ENCODE data around the gene SNX25. TPM values are rescaled to one million over a fixed set of nuclear protein-coding genes. Genes with fewer than 3 reads are reported as not detected.

Gene SNX25
- polyA plus RNA-seq, 1 donor (not counting 4 experiments of a cell fraction or from before 2014, with no cell fraction given): 5.0 TPM

- Histone ChIP-seq H3K27me3 (ENCODE audit: control insufficient read depth, extremely low read depth, insufficient read depth, low read length) (no peaks in the 10 kb centered on the region), H3K4me1 (ENCODE audit: control insufficient read depth, extremely low read depth, insufficient read depth, low read length) (peaks cover 5% of the 10 kb centered on the region), H3K36me3 (ENCODE audit: control insufficient read depth in 2 of 2, extremely low read depth in 1 of 2, insufficient read depth in 2 of 2, low read length in 2 of 2) (no peaks in the 10 kb centered on the region), H3K9me3 (ENCODE audit: control insufficient read depth, low read depth, low read length) (no peaks in the 10 kb centered on the region), H2AFZ (ENCODE audit: control insufficient read depth, low read length) (no peak overlapping the region), H4K20me1 (ENCODE audit: control insufficient read depth, extremely low read depth, insufficient read depth, low read length) (no peaks in the 10 kb centered on the region), H3K9ac (ENCODE audit: control insufficient read depth, extremely low read depth, insufficient read depth, low read length) (no peak overlapping the region), H3K4me2 (ENCODE audit: control insufficient read depth, extremely low read depth, insufficient read depth, low read depth, low read length) (no peak overlapping the region), H3K4me3 (ENCODE audit: control insufficient read depth in 2 of 3, extremely low read depth in 1 of 3, insufficient read depth in 2 of 3, low read depth in 1 of 3, low read length in 3 of 3) (no peak overlapping the region), H3K27ac (ENCODE audit: control insufficient read depth, insufficient read depth, low read length) (no peak overlapping the region), H3K9me1 (ENCODE audit: control insufficient read depth, extremely low read depth, insufficient read depth, low read length) (no peaks in the 10 kb centered on the region), H3K79me2 (ENCODE audit: control insufficient read depth, insufficient read depth, low read length) (no peaks in the 10 kb centered on the region)
- DNase-seq (ENCODE audit: low read depth, low spot score): no peak
- dilution Hi-C loops (cut with MboI; ENCODE audit: extremely low pct_ligation_motif_present, low sequenced_read_pairs): no loop called here
- TF ChIP-seq EZH2 (IDR thresholded peaks at IDR 0.05; ENCODE audit: low read length): no peak
- TF ChIP-seq CTCF (optimal IDR thresholded peaks at IDR 0.05 in 1 of 3, IDR thresholded peaks at IDR 0.05 in 1 of 3, conservative IDR thresholded peaks at IDR 0.05 in 1 of 3; ENCODE audit: extremely low read depth in 1 of 3, insufficient read depth in 2 of 3, low read length in 3 of 3): no peak
- no peak for FAIRE-seq
Measured at GRCh38 chr4:185221912-185222311, 12.5 kb downstream of the SNX25 start.

GRCh38 chr4:185222598-185222997 lies 13.2 kb downstream of the SNX25 start:
- Histone ChIP-seq H3K36me3 (ENCODE audit: control insufficient read depth in 2 of 2, extremely low read depth in 1 of 2, insufficient read depth in 2 of 2, low read length in 2 of 2) (no peaks in the 10 kb centered on the region), H3K4me1 (ENCODE audit: control insufficient read depth, extremely low read depth, insufficient read depth, low read length) (peaks cover 5% of the 10 kb centered on the region), H2AFZ (ENCODE audit: control insufficient read depth, low read length) (no peak overlapping the region), H3K9me3 (ENCODE audit: control insufficient read depth, low read depth, low read length) (no peaks in the 10 kb centered on the region), H3K27me3 (ENCODE audit: control insufficient read depth, extremely low read depth, insufficient read depth, low read length) (no peaks in the 10 kb centered on the region), H3K9me1 (ENCODE audit: control insufficient read depth, extremely low read depth, insufficient read depth, low read length) (no peaks in the 10 kb centered on the region), H3K4me3 (ENCODE audit: control insufficient read depth in 2 of 3, extremely low read depth in 1 of 3, insufficient read depth in 2 of 3, low read depth in 1 of 3, low read length in 3 of 3) (no peak overlapping the region), H3K79me2 (ENCODE audit: control insufficient read depth, insufficient read depth, low read length) (no peaks in the 10 kb centered on the region), H3K27ac (ENCODE audit: control insufficient read depth, insufficient read depth, low read length) (no peak overlapping the region), H3K9ac (ENCODE audit: control insufficient read depth, extremely low read depth, insufficient read depth, low read length) (no peak overlapping the region), H3K4me2 (ENCODE audit: control insufficient read depth, extremely low read depth, insufficient read depth, low read depth, low read length) (no peak overlapping the region), H4K20me1 (ENCODE audit: control insufficient read depth, extremely low read depth, insufficient read depth, low read length) (peaks cover 2% of the 10 kb centered on the region)
- TF ChIP-seq EZH2 (IDR thresholded peaks at IDR 0.05; ENCODE audit: low read length) (no peak), CTCF (optimal IDR thresholded peaks at IDR 0.05 in 1 of 3, IDR thresholded peaks at IDR 0.05 in 1 of 3, conservative IDR thresholded peaks at IDR 0.05 in 1 of 3; ENCODE audit: extremely low read depth in 1 of 3, insufficient read depth in 2 of 3, low read length in 3 of 3) (no peak)
- dilution Hi-C loops (cut with MboI; ENCODE audit: extremely low pct_ligation_motif_present, low sequenced_read_pairs): no loop called here
- no peak for FAIRE-seq
- no peak for DNase-seq (ENCODE audit: low read depth, low spot score)
